K562 (cell line): ENCODE measurements around the gene HSD17B2. TPM values are rescaled to one million over a fixed set of nuclear protein-coding genes. Genes with fewer than 3 reads are reported as not detected.

Experiments
- ATAC-seq: fragments of 200-7000 bp; cut with Tn5 transposase; 3 replicates; pipeline ENCODE4 v1.9.1; 2020; ENCODE audit warnings: moderate library complexity
- BruUV-seq: library from RNA; stranded (reverse); fragments of 400-500 nt; replicated peaks from 2 replicates; lab custom pipeline; 2021; lab: Mats Ljungman, UMichigan
- CTCF ChIA-PET: fragments of 300-600 bp; formaldehyde crosslinking; extraction: SDS; loops from one replicate; lab custom pipeline; 2021; ENCODE audit warnings: low intra/inter-chr PET ratio; lab: Yijun Ruan, JAX
- POLR2A ChIA-PET: fragments of 300-600, 350-650 bp; sonication (Branson Sonifier 250); formaldehyde crosslinking; extraction: SDS; loops from one replicate; lab custom pipeline; 2021; ENCODE audit warnings: antibody characterized with exemption, inconsistent platforms; lab: Yijun Ruan, JAX
- DNase-seq, 4 experiments: peaks; one replicate each; pipeline versions ENCODE4 v3.0.0 to v3.0.0-alpha.2; 2011 to 2018; ENCODE audit warnings: low spot score in 3 of 4, mixed read lengths in 3 of 4; ENCODE audit errors: extremely low read depth in 1 of 4
- FAIRE-seq: peaks from 2 replicates; lab custom pipeline; 2011; peaks lifted over from hg19 to GRCh38; lab: Jason Lieb, UNC
- H2AFZ ChIP-seq: 2 replicates; pipeline ENCODE4 v1.6.0; 2011; ENCODE audit warnings: low read depth, low read length, control low read depth, inconsistent platforms
- H3K27ac ChIP-seq: fragments of 200-600 bp; 3 replicates; pipeline ENCODE4 v1.8.0; 2011; ENCODE audit warnings: low read depth, mild to moderate bottlenecking, control low read depth, inconsistent platforms, low read length, moderate library complexity, mixed read lengths; ENCODE audit errors: extremely low read depth
- H3K27me3 ChIP-seq, 2 experiments: fragments of 300-600 bp in 1 of 2; 2 replicates in 1 of 2; 3 replicates in 1 of 2; pipeline versions ENCODE4 v1.6.0 to v1.8.0; 2011; ENCODE audit warnings: inconsistent platforms in 2 of 2, low read length in 2 of 2, mild to moderate bottlenecking in 1 of 2, mixed read lengths in 1 of 2, moderate library complexity in 1 of 2; ENCODE audit not compliant: control insufficient read depth in 2 of 2, insufficient read depth in 2 of 2
- H3K36me3 ChIP-seq: fragments of 300-600 bp; 3 replicates; pipeline ENCODE4 v1.8.0; 2011; ENCODE audit warnings: mild to moderate bottlenecking, low read length, inconsistent platforms; ENCODE audit not compliant: control insufficient read depth, insufficient read depth
- H3K4me1 ChIP-seq, 2 experiments: fragments of 200-600 bp in 1 of 2; replicated peaks in 1 of 2; 2 replicates in 1 of 2; 3 replicates in 1 of 2; pipeline versions ENCODE4 v1.5.1 to v1.8.0; 2011; ENCODE audit warnings: inconsistent platforms in 2 of 2, low read length in 2 of 2, mild to moderate bottlenecking in 1 of 2, mixed read lengths in 1 of 2, moderate library complexity in 1 of 2; ENCODE audit not compliant: control insufficient read depth in 2 of 2, insufficient read depth in 2 of 2
- H3K4me2 ChIP-seq: 2 replicates; pipeline ENCODE4 v1.6.1; 2011; ENCODE audit warnings: low read length, control low read depth, inconsistent platforms, mixed read lengths; ENCODE audit not compliant: insufficient read depth
- H3K4me3 ChIP-seq: fragments of 200-600 bp; sonication (generic), shearing (Covaris generic); 2 replicates; pipeline ENCODE4 v1.5.1; 2016; ENCODE audit warnings: control low read depth, inconsistent platforms
- H3K79me2 ChIP-seq: fragments of 200-600 bp; 3 replicates; pipeline ENCODE4 v1.8.0; 2011; ENCODE audit warnings: low read length, inconsistent platforms; ENCODE audit not compliant: control insufficient read depth, insufficient read depth
- H3K9ac ChIP-seq, 2 experiments: 2 replicates each; pipeline versions ENCODE4 v1.6.0 to v1.6.1; 2011; ENCODE audit warnings: low read depth in 2 of 2, low read length in 2 of 2, control low read depth in 1 of 2, inconsistent platforms in 1 of 2, mild to moderate bottlenecking in 1 of 2, mixed read lengths in 1 of 2; ENCODE audit not compliant: insufficient read depth in 1 of 2
- H3K9me1 ChIP-seq: one replicate; pipeline ENCODE4 v1.6.0; 2011; ENCODE audit warnings: inconsistent platforms, mild to moderate bottlenecking, low read length, moderate library complexity; ENCODE audit not compliant: control insufficient read depth, insufficient read depth
- H3K9me3 ChIP-seq: replicated peaks from 2 replicates; pipeline ENCODE4 v1.5.1; 2011; ENCODE audit warnings: low read depth, low read length, inconsistent platforms; ENCODE audit not compliant: control insufficient read depth, insufficient read depth
- H4K20me1 ChIP-seq: replicated peaks from 2 replicates; pipeline ENCODE4 v1.6.1; 2011; ENCODE audit warnings: low read length, inconsistent platforms, mixed read lengths; ENCODE audit not compliant: control insufficient read depth, insufficient read depth
- ARID3A ChIP-seq: IDR thresholded peaks from 2 replicates; pipeline ENCODE4 v1.6.1; 2012; ENCODE audit warnings: low read depth, low read length, improper control_type of control experiment, borderline replicate concordance
- BRF1 ChIP-seq: IDR thresholded peaks from 3 replicates; pipeline ENCODE4 v1.6.1; 2011; ENCODE audit warnings: borderline replicate concordance, mild to moderate bottlenecking; ENCODE audit not compliant: insufficient read length; ENCODE audit errors: extremely low read depth
- USF1 ChIP-seq: sonication (generic); formaldehyde crosslinking; IDR thresholded peaks from 2 replicates; pipeline ENCODE4 v1.9.0; 2022; ENCODE audit warnings: mild to moderate bottlenecking, missing genetic modification reagents
- ZNF143 ChIP-seq: sonication (generic); formaldehyde crosslinking; IDR thresholded peaks from 2 replicates; pipeline ENCODE4 v1.9.0; 2022; ENCODE audit warnings: mild to moderate bottlenecking, missing genetic modification reagents
- ZNF431 ChIP-seq: sonication (generic); formaldehyde crosslinking; IDR thresholded peaks from 2 replicates; pipeline ENCODE4 v1.8.0; 2022; ENCODE audit warnings: mild to moderate bottlenecking, missing genetic modification reagents
- WGBS: fragments of 100-300 bp; shearing (Covaris generic); methylation state at CpG from one replicate; pipeline ENCODE4 v1.1.6; 2016; ENCODE audit warnings: low coverage, mixed read lengths; ENCODE audit not compliant: insufficient coverage; ENCODE audit errors: missing lambda C conversion rate; 5-methylcytosine and 5-hydroxymethylcytosine counted together
- in situ Hi-C: fragments of 300-500 bp; cut with MboI; formaldehyde crosslinking; loops from 4 replicates; pipeline ENCODE4 v1.15.0; 2018; ENCODE audit warnings: inconsistent platforms, mixed read lengths
- intact Hi-C: fragments of 100-400 bp; cut with micrococcal nuclease; formaldehyde crosslinking; loops from 2 replicates; pipeline ENCODE4 v1.14.2; 2022
- polyA plus RNA-seq, 8 experiments: library from polyadenylated mRNA; depleted of rRNA in 4 of 8; stranded (reverse) in 5 of 8; unstranded in 3 of 8; fragments of >200 nt; fragmentation: Nextera tagmentation in 2 of 8; fragmentation: Illumina TruSeq in 1 of 8; extraction: Ambion mirVana in 2 of 8; extraction: Trizol in 1 of 8; gene quantifications; 2 replicates each; pipeline versions ENCODE4 v1.2.1 to v1.2.3, GENCODE V29; 2011 to 2014; ENCODE audit warnings: inconsistent platforms in 1 of 8, missing spikeins in 1 of 8
- total RNA-seq, 7 experiments: library from RNA; depleted of rRNA in 6 of 7; stranded (reverse); fragments of >200 nt in 6 of 7; fragmentation: Illumina TruSeq in 2 of 7; extraction: Trizol in 2 of 7; gene quantifications; 2 replicates each; pipeline versions ENCODE4 v1.2.1 to v1.2.3, GENCODE V29; 2011 to 2021; ENCODE audit warnings: low replicate concordance in 1 of 7
- TF ChIP-seq, protein P1 (sequence below): sonication (generic); formaldehyde crosslinking; IDR thresholded peaks from 2 replicates; pipeline ENCODE4 v1.5.0; 2020; ENCODE audit warnings: missing genetic modification reagents
- TF ChIP-seq, protein P2 (sequence below): fragments of 150-350 bp; conservative IDR thresholded peaks from 2 replicates; pipeline ENCODE4 v1.6.1; 2014; ENCODE audit warnings: low read length

The HSD17B2 gene
- total and polyA plus RNA-seq, 9 of the 15 experiments (the other 6 are each of a cell fraction or from before 2014, with no cell fraction given): not detected

GRCh38 chr16:82037251-82037650 lies 2.2 kb downstream of the HSD17B2 start (continued):
- no peak for TF ChIP-seq ARID3A

- H3K4me1 ChIP-seq: no peaks in the 10 kb centered on the region
- BruUV-seq: no TSS peak
- CTCF ChIA-PET: interaction anchor here (0.7 kb wide), 1 partner anchor 226 kb away, joined by 3 read pairs; no protein-coding TSS in a partner anchor
These were observed 2.6 kb downstream of the HSD17B2 start for GRCh38 chr16:82037666-82038065.

More at GRCh38 chr16:82037666-82038065, 2.6 kb downstream of the HSD17B2 start:
- in situ Hi-C loops: no loop called here
- H3K79me2 ChIP-seq: no peaks in the 10 kb centered on the region
- H2AFZ ChIP-seq: no peak overlapping the region
- POLR2A ChIA-PET: no interaction called here
- DNase-seq (no peak), FAIRE-seq (no peak)
- WGBS: 0% methylated on average over 2 of the region's 2 CpGs
- no peak overlapping the region for H3K4me3 ChIP-seq
- H3K9me3 ChIP-seq: no peaks in the 10 kb centered on the region
- no peaks in the 10 kb centered on the region for H4K20me1 ChIP-seq
- H3K36me3 ChIP-seq: no peaks in the 10 kb centered on the region
- TF ChIP-seq BRF1: no peak
- no peak for TF ChIP-seq ZNF143 (CRISPR knock-in tag)
- no peak for TF ChIP-seq ZNF431 (CRISPR knock-in tag)
- no peak for TF ChIP-seq USF1
- TF ChIP-seq, protein P1, sequence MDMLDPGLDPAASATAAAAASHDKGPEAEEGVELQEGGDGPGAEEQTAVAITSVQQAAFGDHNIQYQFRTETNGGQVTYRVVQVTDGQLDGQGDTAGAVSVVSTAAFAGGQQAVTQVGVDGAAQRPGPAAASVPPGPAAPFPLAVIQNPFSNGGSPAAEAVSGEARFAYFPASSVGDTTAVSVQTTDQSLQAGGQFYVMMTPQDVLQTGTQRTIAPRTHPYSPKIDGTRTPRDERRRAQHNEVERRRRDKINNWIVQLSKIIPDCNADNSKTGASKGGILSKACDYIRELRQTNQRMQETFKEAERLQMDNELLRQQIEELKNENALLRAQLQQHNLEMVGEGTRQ (CRISPR knock-in tag): no peak
- TF ChIP-seq, protein P2, sequence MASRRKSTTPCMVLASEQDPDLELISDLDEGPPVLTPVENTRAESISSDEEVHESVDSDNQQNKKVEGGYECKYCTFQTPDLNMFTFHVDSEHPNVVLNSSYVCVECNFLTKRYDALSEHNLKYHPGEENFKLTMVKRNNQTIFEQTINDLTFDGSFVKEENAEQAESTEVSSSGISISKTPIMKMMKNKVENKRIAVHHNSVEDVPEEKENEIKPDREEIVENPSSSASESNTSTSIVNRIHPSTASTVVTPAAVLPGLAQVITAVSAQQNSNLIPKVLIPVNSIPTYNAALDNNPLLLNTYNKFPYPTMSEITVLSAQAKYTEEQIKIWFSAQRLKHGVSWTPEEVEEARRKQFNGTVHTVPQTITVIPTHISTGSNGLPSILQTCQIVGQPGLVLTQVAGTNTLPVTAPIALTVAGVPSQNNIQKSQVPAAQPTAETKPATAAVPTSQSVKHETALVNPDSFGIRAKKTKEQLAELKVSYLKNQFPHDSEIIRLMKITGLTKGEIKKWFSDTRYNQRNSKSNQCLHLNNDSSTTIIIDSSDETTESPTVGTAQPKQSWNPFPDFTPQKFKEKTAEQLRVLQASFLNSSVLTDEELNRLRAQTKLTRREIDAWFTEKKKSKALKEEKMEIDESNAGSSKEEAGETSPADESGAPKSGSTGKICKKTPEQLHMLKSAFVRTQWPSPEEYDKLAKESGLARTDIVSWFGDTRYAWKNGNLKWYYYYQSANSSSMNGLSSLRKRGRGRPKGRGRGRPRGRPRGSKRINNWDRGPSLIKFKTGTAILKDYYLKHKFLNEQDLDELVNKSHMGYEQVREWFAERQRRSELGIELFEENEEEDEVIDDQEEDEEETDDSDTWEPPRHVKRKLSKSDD: no peak
- TF ChIP-seq, all 486 proteins: peak for 0
- no peak for ATAC-seq
- intact Hi-C loops: no loop called here
- peaks cover 0 to 5% of the 10 kb centered on the region in 2 experiments; a peak in 2 of 5 replicates for H3K27me3 ChIP-seq
- H3K9ac ChIP-seq: no peak overlapping the region
- H3K4me2 ChIP-seq: no peak overlapping the region
- no peaks in the 10 kb centered on the region for H3K9me1 ChIP-seq
- H3K27ac ChIP-seq: no peak overlapping the region
